Heart left ventricle (tissue), 13 donors: ENCODE data around the gene SLC38A11.

Source experiments
- CTCF ChIP-seq, 12 donors: fragments of 200-600 bp; sonication (generic) in 4 of 12; IDR thresholded peaks; one replicate each; pipeline versions ENCODE4 v1.5.0 to v1.8.0; 2018 to 2022; ENCODE audit warnings: antibody characterized with exemption in 12 of 12, mild to moderate bottlenecking in 5 of 12
- POLR2A ChIP-seq, 2 donors: fragments of 450-650 bp; IDR thresholded peaks; one replicate each; pipeline ENCODE4 v1.6.1; 2017; ENCODE audit warnings: antibody characterized with exemption in 2 of 2, mild to moderate bottlenecking in 2 of 2, moderate library complexity in 2 of 2
- donor health status: ischemic (EF 13 %, LVEDD 7.1; RV severe dilation, severe dysfunction).
- donor health status: DM: no; HTN: yes; CAD: no.
- donor health status: DM: no; HTN: no; CAD: no.
- donor health status: ischemic (EF 25% LVEDD 6.9; RV normal size, moderate dysfunction).
- donor health status: ischemic (EF 25% LVEDD 5.7; RV mildly dilated, moderate dysfunction).
- donor health status: ischemic (EF 35%, LVEDD 5.7; RV mildly dilated, moderate dysfunction).
- donor health status: nonischemic (EF 11% LVEDD 7.7; RV severe dilation, severe dysfunction).
- donor health status: DM: yes; HTN: yes; CAD: no.
- donor health status: PGD.
- donor health status: ischemic (EF 29% LVEDD 5.4; RV normal size, mild dysfunction).
- donor health status: nonischemic (EF 23%, LVEDD 6.1; RV moderate dilation, normal function).

GRCh38 chr2:164984428-164984827, 29.1 kb upstream of the SLC38A11 start:
- no peak for TF ChIP-seq POLR2A (IDR thresholded peaks at IDR 0.05)
- TF ChIP-seq CTCF (IDR thresholded peaks at IDR 0.05): no peak
